ENCODE measurements around the gene LRRC34. TPM values are rescaled to one million over a fixed set of nuclear protein-coding genes. Genes with fewer than 3 reads are reported as not detected.

LRRC34 gene
- total and polyA plus RNA-seq, 2 donors (not counting 1 experiment from before 2014, with no cell fraction given), result 3.5 to 11.8 TPM

GRCh38 chr3:169809230-169809795 is 3.4 kb downstream of the LRRC34 start:
- TF ChIP-seq, protein P1, sequence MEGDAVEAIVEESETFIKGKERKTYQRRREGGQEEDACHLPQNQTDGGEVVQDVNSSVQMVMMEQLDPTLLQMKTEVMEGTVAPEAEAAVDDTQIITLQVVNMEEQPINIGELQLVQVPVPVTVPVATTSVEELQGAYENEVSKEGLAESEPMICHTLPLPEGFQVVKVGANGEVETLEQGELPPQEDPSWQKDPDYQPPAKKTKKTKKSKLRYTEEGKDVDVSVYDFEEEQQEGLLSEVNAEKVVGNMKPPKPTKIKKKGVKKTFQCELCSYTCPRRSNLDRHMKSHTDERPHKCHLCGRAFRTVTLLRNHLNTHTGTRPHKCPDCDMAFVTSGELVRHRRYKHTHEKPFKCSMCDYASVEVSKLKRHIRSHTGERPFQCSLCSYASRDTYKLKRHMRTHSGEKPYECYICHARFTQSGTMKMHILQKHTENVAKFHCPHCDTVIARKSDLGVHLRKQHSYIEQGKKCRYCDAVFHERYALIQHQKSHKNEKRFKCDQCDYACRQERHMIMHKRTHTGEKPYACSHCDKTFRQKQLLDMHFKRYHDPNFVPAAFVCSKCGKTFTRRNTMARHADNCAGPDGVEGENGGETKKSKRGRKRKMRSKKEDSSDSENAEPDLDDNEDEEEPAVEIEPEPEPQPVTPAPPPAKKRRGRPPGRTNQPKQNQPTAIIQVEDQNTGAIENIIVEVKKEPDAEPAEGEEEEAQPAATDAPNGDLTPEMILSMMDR (IDR thresholded peaks at IDR 0.05), result no peak
- no peak for TF ChIP-seq EZH2 (IDR thresholded peaks at IDR 0.05; ENCODE audit: borderline replicate concordance, insufficient read depth, low read depth, low read length, poor library complexity, severe bottlenecking)
- no peak overlapping the region for H3K4me3 Mint-ChIP-seq
- ATAC-seq (ENCODE audit: low read depth), result no peak
- no peak for DNase-seq
- H3K27ac Mint-ChIP-seq, result no peak overlapping the region
- Histone ChIP-seq H3K4me2 (replicated peaks; ENCODE audit: low read depth, low read length, poor library complexity, severe bottlenecking) (no peak overlapping the region), H3K4me1 (ENCODE audit: control insufficient read depth in 2 of 2, insufficient read depth in 2 of 2, low read length in 2 of 2) (peaks cover 16 to 24% of the 10 kb centered on the region in 2 donors), H2AFZ (ENCODE audit: insufficient read depth, low read depth, low read length, poor library complexity, severe bottlenecking) (no peak overlapping the region), H3K79me2 (ENCODE audit: control insufficient read depth, insufficient read depth, low read length) (no peaks in the 10 kb centered on the region), H3K4me3 (ENCODE audit: control extremely low read depth in 1 of 5, extremely low read depth in 1 of 5, insufficient read depth in 1 of 5, low read depth in 2 of 5, low read length in 4 of 5) (no peak overlapping the region), H4K20me1 (ENCODE audit: control insufficient read depth, insufficient read depth, low read length, poor library complexity, severe bottlenecking) (no peaks in the 10 kb centered on the region), H3K36me3 (replicated peaks in 1 of 2; ENCODE audit: control extremely low read depth in 1 of 2, control insufficient read depth in 1 of 2, extremely low read depth in 1 of 2, insufficient read depth in 2 of 2, low read length in 1 of 2) (no peaks in the 10 kb centered on the region), H3K27ac (ENCODE audit: low read length in 2 of 2) (no peak overlapping the region), H3K27me3 (replicated peaks in 1 of 4; ENCODE audit: control extremely low read depth in 1 of 4, control insufficient read depth in 3 of 4, insufficient read depth in 4 of 4, low read length in 3 of 4) (no peaks in the 10 kb centered on the region), H3K9ac (ENCODE audit: low read length) (no peak overlapping the region), H3K9me3 (ENCODE audit: control extremely low read depth in 1 of 3, control insufficient read depth in 2 of 3, insufficient read depth in 1 of 3, low read length in 2 of 3) (no peaks in the 10 kb centered on the region)
- no peaks in the 10 kb centered on the region for H3K9me3 Mint-ChIP-seq (ENCODE audit: insufficient read depth)
- peaks cover 27% of the 10 kb centered on the region for H3K4me1 Mint-ChIP-seq
- no peaks in the 10 kb centered on the region for H3K27me3 Mint-ChIP-seq
- CTCF ChIA-PET, result interaction anchor here (2.2 kb wide), 1 partner anchor 53 kb away, joined by 12 read pairs; no protein-coding TSS in a partner anchor
- WGBS (ENCODE audit: insufficient coverage), result 50% methylated on average over 1 of the region's 2 CpGs
- POLR2A ChIA-PET, result interaction anchor here (0.6 kb wide), 1 partner anchor 129 kb away, joined by 3 read pairs; no protein-coding TSS in a partner anchor
- intact Hi-C loops (cut with micrococcal nuclease), result no loop called here

GRCh38 chr3:169804681-169805080 is 8.0 kb downstream of the LRRC34 start:
- H3K4me3 Mint-ChIP-seq, result no peak overlapping the region
- no peaks in the 10 kb centered on the region for H3K9me3 Mint-ChIP-seq (ENCODE audit: insufficient read depth)
- H3K4me1 Mint-ChIP-seq, result peaks cover 4% of the 10 kb centered on the region
- CTCF ChIA-PET, result no interaction called here
- Histone ChIP-seq H3K79me2 (ENCODE audit: control insufficient read depth, insufficient read depth, low read length) (no peaks in the 10 kb centered on the region), H3K36me3 (replicated peaks in 1 of 2; ENCODE audit: control extremely low read depth in 1 of 2, control insufficient read depth in 1 of 2, extremely low read depth in 1 of 2, insufficient read depth in 2 of 2, low read length in 1 of 2) (no peaks in the 10 kb centered on the region), H2AFZ (ENCODE audit: insufficient read depth, low read depth, low read length, poor library complexity, severe bottlenecking) (no peak overlapping the region), H3K27ac (ENCODE audit: low read length in 2 of 2) (no peak overlapping the region), H3K4me3 (ENCODE audit: control extremely low read depth in 1 of 5, extremely low read depth in 1 of 5, insufficient read depth in 1 of 5, low read depth in 2 of 5, low read length in 4 of 5) (no peak overlapping the region), H3K4me1 (ENCODE audit: control insufficient read depth in 2 of 2, insufficient read depth in 2 of 2, low read length in 2 of 2) (no peaks in the 10 kb centered on the region), H3K4me2 (replicated peaks; ENCODE audit: low read depth, low read length, poor library complexity, severe bottlenecking) (no peak overlapping the region), H4K20me1 (ENCODE audit: control insufficient read depth, insufficient read depth, low read length, poor library complexity, severe bottlenecking) (no peaks in the 10 kb centered on the region), H3K9ac (ENCODE audit: low read length) (no peak overlapping the region), H3K27me3 (replicated peaks in 1 of 4; ENCODE audit: control extremely low read depth in 1 of 4, control insufficient read depth in 3 of 4, insufficient read depth in 4 of 4, low read length in 3 of 4) (no peaks in the 10 kb centered on the region), H3K9me3 (ENCODE audit: control extremely low read depth in 1 of 3, control insufficient read depth in 2 of 3, insufficient read depth in 1 of 3, low read length in 2 of 3) (no peaks in the 10 kb centered on the region)
- intact Hi-C loops (cut with micrococcal nuclease), result no loop called here
- no peak overlapping the region for H3K27ac Mint-ChIP-seq
- no peak for ATAC-seq (ENCODE audit: low read depth)
- TF ChIP-seq, protein P1 (IDR thresholded peaks at IDR 0.05), result no peak
- no peak for TF ChIP-seq EZH2 (IDR thresholded peaks at IDR 0.05; ENCODE audit: borderline replicate concordance, insufficient read depth, low read depth, low read length, poor library complexity, severe bottlenecking)
- DNase-seq, result no peak
- H3K27me3 Mint-ChIP-seq, result no peaks in the 10 kb centered on the region
- POLR2A ChIA-PET, result no interaction called here
- no CpG with 5 or more reads among the region's 3 CpGs for WGBS (ENCODE audit: insufficient coverage)

Measured in B cell (primary cell).